ENCODE data around the gene TMEM185A.
"Not testable (repeated sequence)": the region's sequence is repeated elsewhere in the genome, so short reads cannot be mapped to it uniquely, and the experiment has no call there.

TMEM185A gene

GRCh38 chrX:149631234-149632165 is at the start of gene TMEM185A:
TMEM185A (minus strand) TSS chrX:149631792; CDS start chrX:149631580, 212 bp downstream.
- peak; percentile 57 to 64 for DNase-seq

DNA sequence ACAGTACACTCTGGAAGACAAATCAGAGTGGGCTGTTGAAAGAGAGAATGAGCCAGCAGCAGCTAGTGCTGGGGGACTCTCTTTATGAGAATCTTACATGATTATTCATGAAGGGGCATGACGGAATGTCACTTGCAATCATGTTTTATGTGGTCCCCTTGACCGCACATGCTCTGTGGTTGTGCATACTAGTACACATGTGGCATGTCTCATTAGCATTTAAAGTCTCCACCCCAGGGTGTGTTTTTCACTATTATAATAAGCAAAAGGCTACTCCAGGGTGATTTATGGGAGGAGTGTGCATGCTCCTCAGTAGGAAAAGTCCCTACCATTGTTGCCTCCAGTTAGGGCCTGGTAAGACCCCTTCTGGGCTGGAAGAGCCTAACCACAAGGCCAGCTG is 49.6 kb upstream of the TMEM185A start:
- no peak for DNase-seq

GRCh38 chrX:149679164-149679678 is 47.6 kb upstream of the TMEM185A start:
- DNase-seq, result not testable (repeated sequence)

GRCh38 chrX:149675554-149675953 is 44.0 kb upstream of the TMEM185A start:
- DNase-seq, result not testable (repeated sequence)

DNA sequence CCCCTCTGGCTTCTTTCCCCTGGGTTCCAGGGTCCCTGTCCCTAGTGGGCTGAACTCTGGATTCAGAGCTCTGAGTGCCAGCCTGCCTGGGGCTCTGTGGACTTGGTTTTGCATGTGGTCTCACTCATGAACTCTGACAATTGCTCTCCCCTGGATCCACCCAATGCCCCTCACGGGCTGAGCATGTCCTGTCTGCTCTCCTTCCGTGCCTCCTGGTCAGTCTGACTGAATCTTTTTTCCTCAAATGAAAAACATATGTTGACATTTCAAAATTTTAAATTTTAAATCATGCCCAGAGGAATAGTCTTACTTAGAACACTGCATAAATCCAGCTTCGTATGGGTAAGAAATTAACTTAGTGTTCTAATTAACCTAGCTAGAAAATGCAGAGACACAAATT is 43.5 kb upstream of the TMEM185A start:
- DNase-seq, result not testable (repeated sequence)

GRCh38 chrX:149660613-149661012 is 29.0 kb upstream of the TMEM185A start:
- DNase-seq, result not testable (repeated sequence)

DNA sequence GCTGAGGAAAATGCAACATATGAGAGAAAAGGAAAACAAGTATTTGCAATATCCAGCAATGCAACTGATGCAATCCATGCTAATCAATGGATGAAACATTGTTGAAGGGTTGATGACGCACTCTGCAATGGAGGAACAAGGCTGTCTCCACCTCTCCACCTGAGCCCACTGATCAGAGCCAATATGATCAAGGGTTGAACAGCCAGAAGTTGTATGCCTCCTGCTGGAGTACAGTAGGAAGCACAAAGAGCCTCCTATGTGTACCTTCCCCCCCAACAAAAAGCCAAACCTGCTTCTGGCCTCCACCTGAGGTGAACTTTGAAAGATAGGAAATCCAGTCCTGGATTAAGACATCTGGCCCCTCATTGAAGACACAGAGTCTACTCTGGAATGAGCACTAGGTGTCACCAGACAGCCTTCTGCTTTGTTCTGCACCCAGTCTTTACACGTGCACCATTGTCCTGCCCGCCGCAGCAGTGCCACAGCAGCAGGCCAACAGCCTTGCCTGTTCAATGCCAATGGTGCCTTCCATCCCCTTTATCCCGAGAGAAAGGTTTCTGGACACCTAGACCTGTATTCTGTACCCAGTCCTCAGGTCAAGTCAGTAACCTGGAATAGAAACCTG is 24.8 kb upstream of the TMEM185A start:
- not testable (repeated sequence) for DNase-seq

DNA sequence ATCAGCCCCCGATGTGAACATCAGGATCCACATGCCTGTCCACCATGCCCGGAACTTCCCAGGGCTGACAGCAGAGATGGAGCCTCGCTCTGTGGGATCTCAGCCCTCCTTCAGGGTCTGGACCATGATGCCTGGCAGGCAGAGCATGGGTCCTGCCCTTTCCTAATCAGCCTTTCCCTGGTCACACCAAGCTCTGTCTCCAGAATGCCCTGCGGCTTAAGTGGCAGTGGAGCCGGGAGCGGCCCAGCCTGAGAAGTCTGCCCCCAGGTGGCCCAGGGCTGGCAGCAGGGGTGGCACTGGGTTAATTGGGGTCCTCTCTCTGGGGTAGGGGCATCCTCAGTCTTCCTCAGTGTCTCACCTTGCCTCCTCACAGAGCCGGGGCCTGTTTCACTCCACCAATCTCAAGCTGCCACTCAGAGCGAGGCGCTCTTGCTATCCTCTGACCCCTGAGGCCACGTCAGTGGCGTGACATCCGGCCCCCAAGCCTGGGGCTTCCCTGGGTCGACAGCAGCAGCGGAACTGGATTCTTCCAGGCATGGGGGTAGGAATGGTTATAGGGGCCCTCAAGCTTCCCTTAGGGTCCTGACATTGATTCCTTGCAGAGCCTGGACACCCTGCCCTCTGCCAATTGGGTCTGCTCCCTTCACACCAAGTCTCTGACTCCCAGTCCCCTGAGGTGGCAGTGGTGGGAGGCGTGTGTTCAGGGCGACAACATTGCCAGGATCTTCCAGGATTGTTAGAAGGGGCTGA is 20.8 kb upstream of the TMEM185A start:
- DNase-seq, result no peak

- DNase-seq, result no peak
Observed at GRCh38 chrX:149650162-149650561, 18.6 kb upstream of the TMEM185A start.

DNA sequence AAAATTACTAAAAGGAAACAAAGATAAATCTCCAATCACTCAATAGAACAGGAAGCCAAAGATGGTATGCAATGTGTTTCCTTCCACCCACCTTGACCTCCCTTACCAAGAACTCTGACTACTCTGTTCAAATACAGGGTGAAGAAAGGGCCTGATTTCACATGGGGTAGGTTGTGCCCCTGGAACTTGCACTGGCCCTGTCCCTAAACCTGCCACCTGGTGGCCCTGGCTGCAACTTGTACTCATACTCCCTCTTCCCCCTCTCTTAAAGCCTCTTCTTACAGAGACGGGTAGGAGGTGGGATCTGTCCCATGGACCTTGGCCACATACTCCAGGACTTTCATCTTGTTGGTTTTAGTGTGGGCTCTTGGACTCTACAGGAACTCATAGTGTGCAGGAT is 17.3 kb upstream of the TMEM185A start:
- DNase-seq, result no peak

GRCh38 chrX:149647505-149647904 is 15.9 kb upstream of the TMEM185A start:
- DNase-seq, result no peak

- DNase-seq, result no peak
Observed at GRCh38 chrX:149643496-149643895, 11.9 kb upstream of the TMEM185A start.

- DNase-seq, result no peak
Observed at GRCh38 chrX:149641835-149642234, 10.2 kb upstream of the TMEM185A start.

DNA sequence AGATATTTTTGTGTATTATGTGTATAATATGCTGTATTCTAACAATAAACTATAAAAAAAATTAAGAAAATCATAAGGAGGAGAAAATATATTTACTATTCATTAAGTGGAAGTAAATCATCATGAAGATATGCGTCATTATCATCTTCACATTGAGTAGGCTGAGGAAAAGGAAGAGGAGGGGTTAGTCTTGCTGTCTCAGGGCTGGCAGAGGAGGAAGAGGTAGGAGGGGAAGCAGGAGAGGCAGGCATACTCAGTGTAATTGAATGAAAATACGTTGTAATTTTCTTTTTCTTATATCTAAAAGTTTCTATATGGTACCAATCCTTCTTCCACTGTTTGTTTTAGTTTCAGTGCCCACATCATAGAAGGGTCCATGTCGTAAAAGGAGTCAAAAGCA is 9.8 kb upstream of the TMEM185A start:
- DNase-seq, result no peak

- DNase-seq, result no peak
Observed at GRCh38 chrX:149639568-149639967, 8.0 kb upstream of the TMEM185A start.

GRCh38 chrX:149638860-149639259 is 7.3 kb upstream of the TMEM185A start:
- no peak for DNase-seq

- no peak for DNase-seq
Observed at GRCh38 chrX:149633511-149633910, 1.9 kb upstream of the TMEM185A start.

GRCh38 chrX:149630681-149631233 is 835 bp downstream of the TMEM185A start:
- no peak for DNase-seq

DNA sequence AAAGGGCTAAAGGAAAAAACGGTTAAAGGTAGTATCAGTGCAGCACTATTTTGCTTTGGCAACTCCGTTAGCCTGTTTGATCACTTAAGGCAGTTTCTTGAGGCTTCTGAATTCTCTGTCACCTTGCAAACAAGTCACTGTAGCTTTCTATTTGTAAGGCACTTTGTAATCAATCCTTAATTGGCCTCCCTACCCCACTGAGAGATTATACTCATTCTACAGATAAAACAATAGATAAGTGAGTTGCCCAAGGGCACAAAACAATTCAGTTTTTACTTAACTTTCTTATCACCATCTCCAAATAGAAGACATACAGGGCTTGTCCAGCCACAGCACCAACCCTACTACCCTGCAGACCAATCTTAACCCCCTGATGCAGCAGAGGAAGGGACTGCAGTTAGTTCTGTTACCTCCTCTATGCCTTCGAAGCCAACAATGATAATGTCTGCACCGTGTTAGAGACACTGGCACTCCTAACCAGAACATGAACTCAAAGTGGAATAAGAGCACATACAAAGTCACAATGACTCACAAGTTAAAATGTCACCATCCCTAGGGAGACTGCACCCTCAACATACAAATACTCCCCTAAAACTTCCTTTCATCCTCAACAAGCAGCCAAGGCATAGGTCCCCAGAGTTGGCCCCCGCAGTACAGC is 1.7 kb downstream of the TMEM185A start:
- no peak for DNase-seq

DNA sequence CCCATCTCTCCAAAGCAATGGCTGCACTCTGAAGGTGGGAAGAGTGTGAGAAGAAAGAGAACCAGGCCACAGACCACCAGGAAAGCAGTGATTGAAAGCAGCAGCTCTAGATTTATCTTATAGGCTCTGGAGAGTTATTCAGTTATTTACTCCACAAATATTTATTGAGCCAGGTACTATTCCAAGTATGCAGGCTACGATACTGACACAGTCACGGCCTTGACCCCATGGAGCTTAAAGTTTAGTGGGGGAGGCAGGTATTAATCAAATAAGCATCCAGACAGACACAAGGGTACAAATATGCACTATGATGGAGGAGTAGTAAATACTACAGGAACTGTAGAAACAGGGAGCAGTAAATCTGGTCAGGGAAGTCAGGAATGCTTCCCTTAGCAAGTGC is 2.8 kb downstream of the TMEM185A start:
- no peak for DNase-seq

DNA sequence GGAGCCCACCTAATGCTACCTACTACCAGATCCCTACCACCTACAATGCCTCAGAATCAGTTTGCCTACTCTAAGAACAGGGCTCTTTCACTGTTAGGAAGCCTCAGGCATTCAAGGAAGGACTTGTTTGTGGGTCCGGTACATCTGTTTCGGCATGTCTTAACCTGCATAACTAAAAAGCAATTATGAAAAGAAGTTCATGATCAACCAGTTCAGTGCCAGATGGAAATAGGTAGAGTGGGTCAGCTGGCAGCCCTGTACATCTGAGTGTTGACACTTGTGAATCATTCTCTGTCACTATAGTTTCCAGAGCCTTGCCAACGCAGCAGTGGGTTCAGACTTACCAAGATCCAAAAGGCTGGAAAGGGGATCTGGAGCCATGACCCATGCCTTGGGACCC is 3.3 kb downstream of the TMEM185A start:
- no peak for DNase-seq

GRCh38 chrX:149626829-149627228 is 4.8 kb downstream of the TMEM185A start:
- not testable (repeated sequence) for DNase-seq
